Trophoblast cell (in vitro differentiated cells and primary cell): ENCODE measurements around the gene LYPD3.

Experiments
- DNase-seq, 2 donors: peaks; one replicate each; pipeline ENCODE4 v3.0.0-alpha.2; 2016
- H2AFZ ChIP-seq: 2 replicates; pipeline ENCODE4 v1.6.1; 2013; ENCODE audit warnings: low read length, moderate library complexity, mild to moderate bottlenecking; ENCODE audit not compliant: insufficient read depth, poor library complexity
- H2AK5ac ChIP-seq: 2 replicates; pipeline ENCODE4 v1.6.1; 2013; ENCODE audit warnings: mild to moderate bottlenecking, low read length
- H2BK120ac ChIP-seq: 2 replicates; pipeline ENCODE4 v1.6.1; 2013; ENCODE audit warnings: low read length, mild to moderate bottlenecking, moderate library complexity; ENCODE audit not compliant: insufficient read depth, poor library complexity
- H2BK12ac ChIP-seq: 2 replicates; pipeline ENCODE4 v1.6.1; 2013; ENCODE audit warnings: mild to moderate bottlenecking, low read length, moderate library complexity
- H2BK5ac ChIP-seq: 2 replicates; pipeline ENCODE4 v1.6.1; 2013; ENCODE audit warnings: low read length, low read depth, moderate library complexity, mild to moderate bottlenecking; ENCODE audit not compliant: poor library complexity
- H3K14ac ChIP-seq: 2 replicates; pipeline ENCODE4 v1.6.1; 2013; ENCODE audit warnings: mild to moderate bottlenecking, low read length
- H3K18ac ChIP-seq: 2 replicates; pipeline ENCODE4 v1.6.1; 2013; ENCODE audit warnings: mild to moderate bottlenecking, low read length
- H3K23ac ChIP-seq: 2 replicates; pipeline ENCODE4 v1.6.1; 2013; ENCODE audit warnings: low read length
- H3K27ac ChIP-seq: 2 replicates; pipeline ENCODE4 v1.5.1; 2013; ENCODE audit warnings: low read depth, mild to moderate bottlenecking, inconsistent platforms, low read length, moderate library complexity
- H3K27me3 ChIP-seq: 2 replicates; pipeline ENCODE4 v1.6.1; 2013; ENCODE audit warnings: inconsistent platforms, mild to moderate bottlenecking, low read length, moderate library complexity; ENCODE audit not compliant: insufficient read depth
- H3K36me3 ChIP-seq, 2 experiments: 1 replicate in 1 of 2; 2 replicates in 1 of 2; pipeline ENCODE4 v1.6.1; 2013; ENCODE audit warnings: low read length in 2 of 2, mild to moderate bottlenecking in 2 of 2, moderate library complexity in 1 of 2; ENCODE audit not compliant: insufficient read depth in 2 of 2, control insufficient read depth in 1 of 2
- H3K4ac ChIP-seq: 2 replicates; pipeline ENCODE4 v1.6.1; 2013; ENCODE audit warnings: low read depth, mild to moderate bottlenecking, low read length, moderate library complexity
- H3K4me1 ChIP-seq, 2 experiments: 1 replicate in 1 of 2; 2 replicates in 1 of 2; pipeline ENCODE4 v1.6.1; 2013; ENCODE audit warnings: low read length in 2 of 2, mild to moderate bottlenecking in 2 of 2, moderate library complexity in 1 of 2; ENCODE audit not compliant: insufficient read depth in 2 of 2, control insufficient read depth in 1 of 2
- H3K4me2 ChIP-seq: 2 replicates; pipeline ENCODE4 v1.6.1; 2013; ENCODE audit warnings: inconsistent platforms, mild to moderate bottlenecking, low read length, moderate library complexity
- H3K4me3 ChIP-seq: 2 replicates; pipeline ENCODE4 v1.5.1; 2013; ENCODE audit warnings: mild to moderate bottlenecking, low read depth, low read length, inconsistent platforms
- H3K79me1 ChIP-seq: one replicate; pipeline ENCODE4 v1.6.1; 2013; ENCODE audit warnings: low read length
- H3K79me2 ChIP-seq: 2 replicates; pipeline ENCODE4 v1.6.1; 2013; ENCODE audit warnings: low read length, mild to moderate bottlenecking; ENCODE audit not compliant: control insufficient read depth, insufficient read depth, poor library complexity
- H3K9ac ChIP-seq: 2 replicates; pipeline ENCODE4 v1.6.1; 2013; ENCODE audit warnings: mild to moderate bottlenecking, low read length
- H3K9me3 ChIP-seq: 2 replicates; pipeline ENCODE4 v1.6.1; 2013; ENCODE audit warnings: low read depth, mild to moderate bottlenecking, control low read depth, inconsistent platforms, low read length; ENCODE audit not compliant: insufficient read depth
- H4K12ac ChIP-seq: 2 replicates; pipeline ENCODE4 v1.6.1; 2013; ENCODE audit warnings: low read depth, mild to moderate bottlenecking, low read length, moderate library complexity
- H4K8ac ChIP-seq: 2 replicates; pipeline ENCODE4 v1.6.1; 2013; ENCODE audit warnings: low read depth, mild to moderate bottlenecking, low read length, moderate library complexity
- H4K91ac ChIP-seq: one replicate; pipeline ENCODE4 v1.6.1; 2013; ENCODE audit warnings: low read depth, mild to moderate bottlenecking, low read length, moderate library complexity
- WGBS: extraction: QIAGEN DNeasy Blood & Tissue Kit; methylation state at CpG from one replicate; pipeline ENCODE4 v1.1.7; 2013; ENCODE audit warnings: missing lambda C conversion rate; ENCODE audit not compliant: insufficient read length, insufficient coverage; ENCODE audit errors: extremely low coverage; 5-methylcytosine and 5-hydroxymethylcytosine counted together

Gene LYPD3

DNA sequence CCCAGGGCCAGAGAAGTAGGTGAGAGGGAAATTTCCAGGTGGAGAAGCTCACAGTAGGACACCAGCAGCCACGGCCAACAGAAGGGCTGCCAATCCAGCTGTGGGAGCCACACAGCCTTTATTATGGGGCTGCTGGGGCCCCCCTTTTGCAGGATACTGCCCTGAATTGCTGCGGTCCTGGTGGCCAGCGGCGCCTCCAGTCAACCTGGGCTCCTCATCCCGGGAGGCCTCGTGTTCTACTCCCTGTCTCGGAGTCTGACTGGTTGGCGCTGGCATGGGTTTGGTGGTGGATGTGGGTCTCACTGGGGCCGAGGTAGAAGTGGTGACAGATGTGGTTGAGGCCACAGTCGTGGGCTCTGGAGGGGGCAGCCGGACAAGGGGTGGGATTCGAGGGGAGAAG lies 4.1 kb downstream of the LYPD3 start:
- Histone ChIP-seq H4K91ac (no peak overlapping the region), H3K79me2 (peaks cover 2% of the 10 kb centered on the region), H4K8ac (no peak overlapping the region), H3K4ac (no peak overlapping the region), H3K18ac (no peak overlapping the region), H3K23ac (no peak overlapping the region), H2BK120ac (no peak overlapping the region), H3K4me2 (no peak overlapping the region), H2AK5ac (no peak overlapping the region), H3K4me3 (no peak overlapping the region), H3K9ac (no peak overlapping the region), H3K27ac (no peak overlapping the region), H3K79me1 (peaks cover 9% of the 10 kb centered on the region), H2BK12ac (no peak overlapping the region), H4K12ac (no peak overlapping the region), H3K4me1 (peaks cover 7 to 23% of the 10 kb centered on the region in 2 experiments), H3K27me3 (no peaks in the 10 kb centered on the region), H3K36me3 (no peaks in the 10 kb centered on the region), H2BK5ac (no peak overlapping the region), H2AFZ (no peak overlapping the region), H3K9me3 (peaks cover 2% of the 10 kb centered on the region), H3K14ac (no peak overlapping the region)
- no CpG with 5 or more reads among the region's 12 CpGs for WGBS
- DNase-seq, result no peak

DNA sequence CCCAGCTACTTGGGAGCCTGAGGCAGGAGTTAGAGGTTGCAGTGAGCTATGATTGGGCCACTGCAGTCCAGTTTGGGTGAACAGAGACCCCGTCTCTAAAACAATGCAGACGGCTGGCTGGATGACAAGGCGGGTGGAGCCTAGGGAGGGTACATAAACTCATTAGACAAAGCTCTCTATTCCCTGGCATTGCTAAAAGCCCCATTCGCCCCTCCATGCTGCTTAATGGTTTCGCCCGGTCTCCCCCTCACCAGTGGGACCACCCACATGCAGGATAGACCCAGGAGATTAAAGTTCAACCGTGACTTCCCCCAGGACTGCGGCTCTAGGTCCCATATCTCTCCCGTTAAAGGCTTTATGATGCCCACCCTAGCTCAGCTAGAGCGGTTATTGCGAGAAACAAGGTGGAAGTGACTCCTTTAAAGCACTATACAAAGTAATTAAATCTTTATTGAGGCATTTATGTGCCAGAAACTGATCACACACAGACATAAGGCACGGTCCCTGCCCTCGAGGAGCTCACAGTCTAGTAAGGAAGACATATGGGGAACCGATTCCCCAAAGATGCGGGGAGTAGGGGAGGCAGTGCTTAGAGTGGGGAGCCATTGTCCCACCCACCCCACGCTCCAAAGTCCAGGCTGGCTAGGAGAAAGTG lies 4.9 kb downstream of the LYPD3 start:
- no peaks in the 10 kb centered on the region for H3K36me3 ChIP-seq
- H3K23ac ChIP-seq, result no peak overlapping the region
- peaks cover 2% of the 10 kb centered on the region for H3K79me2 ChIP-seq
- H3K27me3 ChIP-seq, result no peaks in the 10 kb centered on the region
- H3K4ac ChIP-seq, result no peak overlapping the region
- H4K12ac ChIP-seq, result no peak overlapping the region
- H3K9ac ChIP-seq, result no peak overlapping the region
- no peak overlapping the region for H3K4me2 ChIP-seq
- H3K4me1 ChIP-seq, result peaks cover 4 to 20% of the 10 kb centered on the region in 2 experiments
- no peak for DNase-seq
- no peak overlapping the region for H2BK120ac ChIP-seq
- no CpG with 5 or more reads among the region's 16 CpGs for WGBS
- no peak overlapping the region for H3K14ac ChIP-seq
- H2BK12ac ChIP-seq, result no peak overlapping the region
- peaks cover 2% of the 10 kb centered on the region for H3K9me3 ChIP-seq
- H2AK5ac ChIP-seq, result no peak overlapping the region
- H4K8ac ChIP-seq, result no peak overlapping the region
- H2AFZ ChIP-seq, result no peak overlapping the region
- H2BK5ac ChIP-seq, result no peak overlapping the region
- H3K4me3 ChIP-seq, result no peak overlapping the region
- H3K79me1 ChIP-seq, result peaks cover 9% of the 10 kb centered on the region
- no peak overlapping the region for H3K18ac ChIP-seq
- H4K91ac ChIP-seq, result no peak overlapping the region
- no peak overlapping the region for H3K27ac ChIP-seq

DNA sequence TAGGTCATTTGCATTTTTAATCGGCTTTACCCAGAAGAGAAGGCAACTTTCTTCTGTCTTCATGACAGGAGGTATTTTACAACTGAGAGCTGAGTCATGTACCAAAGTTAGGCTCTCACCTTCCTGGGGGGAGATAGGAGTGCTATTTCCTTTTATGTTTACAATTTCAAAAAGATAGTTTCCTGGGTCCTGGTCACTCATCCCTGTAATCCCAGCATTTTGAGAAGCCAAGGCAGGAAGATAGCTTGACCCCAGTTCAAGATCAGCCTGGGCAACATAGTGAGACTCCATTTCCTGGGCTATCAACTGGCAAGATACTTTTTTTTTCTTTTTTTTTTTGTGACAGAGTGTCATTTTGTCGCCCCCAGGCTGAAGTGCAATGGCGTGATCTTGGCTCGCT lies 7.6 kb downstream of the LYPD3 start:
- Histone ChIP-seq H4K8ac (no peak overlapping the region), H3K4me3 (no peak overlapping the region), H3K4me1 (peaks cover 0 to under 1% of the 10 kb centered on the region in 2 experiments), H3K27ac (no peak overlapping the region), H3K36me3 (no peaks in the 10 kb centered on the region), H4K91ac (no peak overlapping the region), H3K14ac (no peak overlapping the region), H2AFZ (no peak overlapping the region), H3K23ac (no peak overlapping the region), H3K9me3 (peaks cover 2% of the 10 kb centered on the region), H3K79me2 (no peaks in the 10 kb centered on the region), H4K12ac (no peak overlapping the region), H3K9ac (no peak overlapping the region), H3K18ac (no peak overlapping the region), H3K4me2 (no peak overlapping the region), H2BK12ac (no peak overlapping the region), H3K4ac (no peak overlapping the region), H2BK5ac (no peak overlapping the region), H2BK120ac (no peak overlapping the region), H2AK5ac (no peak overlapping the region), H3K27me3 (no peaks in the 10 kb centered on the region), H3K79me1 (no peaks in the 10 kb centered on the region)
- no peak for DNase-seq
- WGBS, result no CpG with 5 or more reads among the region's 4 CpGs

DNA sequence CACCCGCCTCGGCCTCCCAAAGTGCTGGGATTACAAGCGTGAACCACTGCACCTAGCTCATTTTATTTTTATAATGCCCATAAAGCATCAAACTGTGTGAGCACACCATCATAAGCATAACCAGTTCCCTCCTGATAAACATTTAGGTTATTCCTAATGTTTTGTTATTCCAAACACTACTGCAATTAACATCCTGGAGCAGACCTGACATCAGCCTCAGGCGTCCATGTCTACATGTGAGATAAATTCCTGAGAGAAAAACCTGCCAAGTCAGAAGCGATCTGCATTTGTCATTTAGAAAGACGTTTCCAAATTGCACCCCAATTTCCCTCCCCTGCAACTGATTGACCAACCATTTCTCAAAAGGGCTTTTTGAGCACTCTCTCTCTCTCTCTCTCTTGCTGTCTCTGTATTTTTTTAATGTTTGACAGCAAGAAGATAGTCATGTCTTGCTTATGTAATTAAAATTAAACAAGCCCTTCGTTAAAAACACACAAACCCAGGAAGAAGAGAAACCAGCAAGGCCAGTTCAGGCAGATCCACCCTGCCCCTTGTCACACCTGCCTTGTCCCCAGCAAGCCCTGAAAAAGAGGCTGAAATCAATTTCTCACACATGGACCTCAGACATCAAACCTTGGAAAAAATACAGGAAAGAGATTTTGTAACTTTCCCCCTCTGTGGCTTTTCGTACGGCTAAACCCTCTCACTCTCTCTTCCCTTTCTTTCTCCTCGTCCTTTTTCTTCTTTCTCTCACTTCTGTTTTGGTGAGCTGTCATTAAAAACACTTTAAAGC lies 9.9 kb downstream of the LYPD3 start:
- Histone ChIP-seq H2BK5ac (no peak overlapping the region), H3K4me3 (no peak overlapping the region), H3K79me2 (no peaks in the 10 kb centered on the region), H3K14ac (no peak overlapping the region), H4K12ac (no peak overlapping the region), H2BK120ac (no peak overlapping the region), H3K9me3 (peaks cover 2% of the 10 kb centered on the region), H4K8ac (no peak overlapping the region), H2AK5ac (no peak overlapping the region), H4K91ac (no peak overlapping the region), H3K9ac (no peak overlapping the region), H2AFZ (no peak overlapping the region), H2BK12ac (no peak overlapping the region), H3K79me1 (no peaks in the 10 kb centered on the region), H3K27me3 (no peaks in the 10 kb centered on the region), H3K4me2 (no peak overlapping the region), H3K27ac (no peak overlapping the region), H3K23ac (no peak overlapping the region), H3K4me1 (peaks cover 0 to 2% of the 10 kb centered on the region in 2 experiments), H3K36me3 (no peaks in the 10 kb centered on the region), H3K4ac (no peak overlapping the region), H3K18ac (no peak overlapping the region)
- peak in 1 of 2 donors; percentile 56 for DNase-seq
- no CpG with 5 or more reads among the region's 10 CpGs for WGBS
